ENCODE measurements around the gene KBTBD12.

Gene KBTBD12

GRCh38 chr3:127987309-127987995 lies 72.4 kb downstream of the KBTBD12 start:
- Histone ChIP-seq H3K9ac (ENCODE audit: insufficient read length) (no peak overlapping the region), H3K36me3 (ENCODE audit: insufficient read depth, low read length) (no peaks in the 10 kb centered on the region), H3K4me3 (no peak overlapping the region), H3K27ac (no peak overlapping the region), H3K9me3 (ENCODE audit: low read depth, low read length) (no peaks in the 10 kb centered on the region)
- TF ChIP-seq POLR2AphosphoS5 (IDR thresholded peaks at IDR 0.05; ENCODE audit: borderline replicate concordance, low read depth, low read length) (no peak), EZH2 (IDR thresholded peaks at IDR 0.05) (no peak), FOXP2 (optimal IDR thresholded peaks at IDR 0.05; ENCODE audit: control extremely low read depth, extremely low read length, insufficient read depth) (no peak)
- DNase-seq (ENCODE audit: low read depth, low spot score) = no peak

GRCh38 chr3:127988770-127989557 lies 73.9 kb downstream of the KBTBD12 start:
- H3K4me3 ChIP-seq = no peak overlapping the region
- DNase-seq (ENCODE audit: low read depth, low spot score) = no peak
- no peak overlapping the region for H3K9ac ChIP-seq (ENCODE audit: insufficient read length)
- TF ChIP-seq POLR2AphosphoS5 (IDR thresholded peaks at IDR 0.05; ENCODE audit: borderline replicate concordance, low read depth, low read length) = no peak
- no peak for TF ChIP-seq EZH2 (IDR thresholded peaks at IDR 0.05)
- no peak for TF ChIP-seq FOXP2 (optimal IDR thresholded peaks at IDR 0.05; ENCODE audit: control extremely low read depth, extremely low read length, insufficient read depth)
- no peak overlapping the region for H3K27ac ChIP-seq
- H3K9me3 ChIP-seq (ENCODE audit: low read depth, low read length) = no peaks in the 10 kb centered on the region
- H3K36me3 ChIP-seq (ENCODE audit: insufficient read depth, low read length) = no peaks in the 10 kb centered on the region

- Histone ChIP-seq H3K36me3 (ENCODE audit: insufficient read depth, low read length) (no peaks in the 10 kb centered on the region), H3K27ac (no peak overlapping the region), H3K9ac (ENCODE audit: insufficient read length) (no peak overlapping the region), H3K9me3 (ENCODE audit: low read depth, low read length) (no peaks in the 10 kb centered on the region), H3K4me3 (no peak overlapping the region)
- TF ChIP-seq POLR2AphosphoS5 (IDR thresholded peaks at IDR 0.05; ENCODE audit: borderline replicate concordance, low read depth, low read length) (no peak), FOXP2 (optimal IDR thresholded peaks at IDR 0.05; ENCODE audit: control extremely low read depth, extremely low read length, insufficient read depth) (no peak), EZH2 (IDR thresholded peaks at IDR 0.05) (no peak)
- DNase-seq (ENCODE audit: low read depth, low spot score) = no peak
These were observed 75.0 kb downstream of the KBTBD12 start for GRCh38 chr3:127990051-127990450.

GRCh38 chr3:127990461-127990860 lies 75.4 kb downstream of the KBTBD12 start:
- TF ChIP-seq FOXP2 (optimal IDR thresholded peaks at IDR 0.05; ENCODE audit: control extremely low read depth, extremely low read length, insufficient read depth) (no peak), POLR2AphosphoS5 (IDR thresholded peaks at IDR 0.05; ENCODE audit: borderline replicate concordance, low read depth, low read length) (no peak), EZH2 (IDR thresholded peaks at IDR 0.05) (no peak)
- Histone ChIP-seq H3K27ac (no peak overlapping the region), H3K9me3 (ENCODE audit: low read depth, low read length) (no peaks in the 10 kb centered on the region), H3K4me3 (no peak overlapping the region), H3K9ac (ENCODE audit: insufficient read length) (no peak overlapping the region), H3K36me3 (ENCODE audit: insufficient read depth, low read length) (no peaks in the 10 kb centered on the region)
- no peak for DNase-seq (ENCODE audit: low read depth, low spot score)

GRCh38 chr3:127991251-127991650 lies 76.2 kb downstream of the KBTBD12 start:
- Histone ChIP-seq H3K36me3 (ENCODE audit: insufficient read depth, low read length) (no peaks in the 10 kb centered on the region), H3K4me3 (no peak overlapping the region), H3K9ac (ENCODE audit: insufficient read length) (no peak overlapping the region), H3K9me3 (ENCODE audit: low read depth, low read length) (no peaks in the 10 kb centered on the region), H3K27ac (no peak overlapping the region)
- DNase-seq (ENCODE audit: low read depth, low spot score) = no peak
- no peak for TF ChIP-seq EZH2 (IDR thresholded peaks at IDR 0.05)
- no peak for TF ChIP-seq POLR2AphosphoS5 (IDR thresholded peaks at IDR 0.05; ENCODE audit: borderline replicate concordance, low read depth, low read length)
- no peak for TF ChIP-seq FOXP2 (optimal IDR thresholded peaks at IDR 0.05; ENCODE audit: control extremely low read depth, extremely low read length, insufficient read depth)

GRCh38 chr3:127991681-127992080 lies 76.6 kb downstream of the KBTBD12 start:
- H3K27ac ChIP-seq = no peak overlapping the region
- no peak overlapping the region for H3K9ac ChIP-seq (ENCODE audit: insufficient read length)
- no peak for DNase-seq (ENCODE audit: low read depth, low spot score)
- H3K9me3 ChIP-seq (ENCODE audit: low read depth, low read length) = no peaks in the 10 kb centered on the region
- H3K4me3 ChIP-seq = no peak overlapping the region
- no peak for TF ChIP-seq EZH2 (IDR thresholded peaks at IDR 0.05)
- TF ChIP-seq POLR2AphosphoS5 (IDR thresholded peaks at IDR 0.05; ENCODE audit: borderline replicate concordance, low read depth, low read length) = no peak
- no peak for TF ChIP-seq FOXP2 (optimal IDR thresholded peaks at IDR 0.05; ENCODE audit: control extremely low read depth, extremely low read length, insufficient read depth)
- H3K36me3 ChIP-seq (ENCODE audit: insufficient read depth, low read length) = no peaks in the 10 kb centered on the region

GRCh38 chr3:127992127-127992526 lies 77.1 kb downstream of the KBTBD12 start:
- Histone ChIP-seq H3K4me3 (no peak overlapping the region), H3K27ac (no peak overlapping the region), H3K9ac (ENCODE audit: insufficient read length) (no peak overlapping the region), H3K36me3 (ENCODE audit: insufficient read depth, low read length) (no peaks in the 10 kb centered on the region), H3K9me3 (ENCODE audit: low read depth, low read length) (no peaks in the 10 kb centered on the region)
- DNase-seq (ENCODE audit: low read depth, low spot score) = no peak
- TF ChIP-seq EZH2 (IDR thresholded peaks at IDR 0.05) = no peak
- TF ChIP-seq FOXP2 (optimal IDR thresholded peaks at IDR 0.05; ENCODE audit: control extremely low read depth, extremely low read length, insufficient read depth) = no peak
- no peak for TF ChIP-seq POLR2AphosphoS5 (IDR thresholded peaks at IDR 0.05; ENCODE audit: borderline replicate concordance, low read depth, low read length)

- Histone ChIP-seq H3K27ac (no peak overlapping the region), H3K9me3 (ENCODE audit: low read depth, low read length) (no peaks in the 10 kb centered on the region), H3K36me3 (ENCODE audit: insufficient read depth, low read length) (no peaks in the 10 kb centered on the region), H3K9ac (ENCODE audit: insufficient read length) (no peak overlapping the region), H3K4me3 (no peak overlapping the region)
- TF ChIP-seq FOXP2 (optimal IDR thresholded peaks at IDR 0.05; ENCODE audit: control extremely low read depth, extremely low read length, insufficient read depth) (no peak), EZH2 (IDR thresholded peaks at IDR 0.05) (no peak), POLR2AphosphoS5 (IDR thresholded peaks at IDR 0.05; ENCODE audit: borderline replicate concordance, low read depth, low read length) (no peak)
- no peak for DNase-seq (ENCODE audit: low read depth, low spot score)
These were observed 79.0 kb downstream of the KBTBD12 start for GRCh38 chr3:127994011-127994410.
